KMS-11 (cell line): ENCODE data around the gene NCOA5.

ENCODE experiments used
- H2AFZ ChIP-seq: fragments of 200-600 bp; sonication (generic); 2 replicates; pipeline ENCODE4 v1.6.1; 2016; ENCODE audit warnings: antibody characterized with exemption, mixed run types, low read depth
- H3K27ac ChIP-seq: fragments of 200-600 bp; sonication (generic); 2 replicates; pipeline ENCODE4 v1.6.1; 2016; ENCODE audit warnings: mild to moderate bottlenecking, mixed run types
- H3K27me3 ChIP-seq: fragments of 200-600 bp; sonication (generic); 2 replicates; pipeline ENCODE4 v1.6.1; 2017; ENCODE audit warnings: mild to moderate bottlenecking, low read depth, mixed run types, moderate library complexity; ENCODE audit not compliant: insufficient read depth
- H3K36me3 ChIP-seq: fragments of 200-600 bp; sonication (generic); 2 replicates; pipeline ENCODE4 v1.6.1; 2017; ENCODE audit warnings: mild to moderate bottlenecking, mixed run types; ENCODE audit not compliant: insufficient read depth
- H3K4me1 ChIP-seq: fragments of 200-600 bp; sonication (generic); 2 replicates; pipeline ENCODE4 v1.6.1; 2016; ENCODE audit warnings: mild to moderate bottlenecking, low read depth, mixed run types; ENCODE audit not compliant: poor library complexity, severe bottlenecking
- H3K4me2 ChIP-seq: fragments of 200-600 bp; sonication (generic); 2 replicates; pipeline ENCODE4 v1.7.0; 2016; ENCODE audit warnings: mild to moderate bottlenecking, mixed run types
- H3K4me3 ChIP-seq: fragments of 200-600 bp; sonication (generic); IDR thresholded peaks from 2 replicates; pipeline ENCODE4 v1.6.1; 2017; ENCODE audit warnings: low read depth, low read length, mixed read lengths; ENCODE audit not compliant: insufficient read depth
- H3K79me2 ChIP-seq: fragments of 200-600 bp; sonication (generic); 2 replicates; pipeline ENCODE4 v1.6.1; 2016; ENCODE audit warnings: low read depth, mixed run types; ENCODE audit not compliant: insufficient read depth
- H3K9ac ChIP-seq: fragments of 200-600 bp; sonication (generic); 2 replicates; pipeline ENCODE4 v1.6.1; 2016; ENCODE audit warnings: mild to moderate bottlenecking, mixed run types
- H4K20me1 ChIP-seq: fragments of 200-600 bp; sonication (generic); 2 replicates; pipeline ENCODE4 v1.6.1; 2016; ENCODE audit warnings: mild to moderate bottlenecking, mixed run types; ENCODE audit not compliant: insufficient read depth
- CTCF ChIP-seq: fragments of 200-600 bp; sonication (generic); conservative IDR thresholded peaks from 2 replicates; pipeline ENCODE4 v1.6.1; 2017; ENCODE audit warnings: low read depth, mild to moderate bottlenecking, antibody characterized with exemption, low read length, moderate library complexity, mixed read lengths

Gene NCOA5

GRCh38 chr20:46023999-46024398 is 65.8 kb downstream of the NCOA5 start:
- no peak overlapping the region for H3K4me2 ChIP-seq
- H3K9ac ChIP-seq = no peak overlapping the region
- no peak for TF ChIP-seq CTCF
- no peak overlapping the region for H2AFZ ChIP-seq
- H3K79me2 ChIP-seq = no peaks in the 10 kb centered on the region
- no peak overlapping the region for H3K4me3 ChIP-seq
- H3K27ac ChIP-seq = no peak overlapping the region
- H3K27me3 ChIP-seq = peaks cover 31% of the 10 kb centered on the region; the same call in 1 of the 2 replicates
- H4K20me1 ChIP-seq = no peaks in the 10 kb centered on the region
- H3K4me1 ChIP-seq = peaks cover 9% of the 10 kb centered on the region
- H3K36me3 ChIP-seq = no peaks in the 10 kb centered on the region

- H3K36me3 ChIP-seq = no peaks in the 10 kb centered on the region
- no peaks in the 10 kb centered on the region for H4K20me1 ChIP-seq
- H3K9ac ChIP-seq = no peak overlapping the region
- peaks cover 22% of the 10 kb centered on the region; the same call in 1 of the 2 replicates for H3K27me3 ChIP-seq
- H3K79me2 ChIP-seq = no peaks in the 10 kb centered on the region
- no peak overlapping the region for H2AFZ ChIP-seq
- H3K4me3 ChIP-seq = no peak overlapping the region
- H3K4me1 ChIP-seq = peaks cover 9% of the 10 kb centered on the region
- H3K4me2 ChIP-seq = 0 out of 2 replicates have a peak overlapping the region, but pooled peaks have one; percentile 92
- peak; percentile 34; the same call in 1 of the 2 replicates for TF ChIP-seq CTCF
- H3K27ac ChIP-seq = no peak overlapping the region
These were observed 66.6 kb downstream of the NCOA5 start for GRCh38 chr20:46023148-46023484.

GRCh38 chr20:46022411-46023147 is 67.2 kb downstream of the NCOA5 start:
- Histone ChIP-seq H3K27ac (no peak overlapping the region), H3K4me1 (peaks cover 9% of the 10 kb centered on the region), H2AFZ (peak overlapping the region; percentile 59; the same call in 1 of the 2 replicates), H4K20me1 (no peaks in the 10 kb centered on the region), H3K4me2 (peak overlapping the region; percentile 92), H3K27me3 (peaks cover 18% of the 10 kb centered on the region; the same call in 1 of the 2 replicates), H3K79me2 (no peaks in the 10 kb centered on the region), H3K4me3 (no peak overlapping the region), H3K9ac (no peak overlapping the region), H3K36me3 (no peaks in the 10 kb centered on the region)
- peak; percentile 86 for TF ChIP-seq CTCF

- H3K36me3 ChIP-seq = no peaks in the 10 kb centered on the region
- peak overlapping the region; percentile 59 for H2AFZ ChIP-seq
- H3K4me3 ChIP-seq = no peak overlapping the region
- no peaks in the 10 kb centered on the region for H4K20me1 ChIP-seq
- H3K27me3 ChIP-seq = peaks cover 12% of the 10 kb centered on the region; the same call in 1 of the 2 replicates
- TF ChIP-seq CTCF = no peak
- peaks cover 9% of the 10 kb centered on the region for H3K4me1 ChIP-seq
- no peaks in the 10 kb centered on the region for H3K79me2 ChIP-seq
- peak overlapping the region; percentile 92; the same call in 1 of the 2 replicates for H3K4me2 ChIP-seq
- H3K9ac ChIP-seq = no peak overlapping the region
- H3K27ac ChIP-seq = no peak overlapping the region
These were observed 68.1 kb downstream of the NCOA5 start for GRCh38 chr20:46021361-46022359.
